Measurements from ENCODE around the gene SDC3.

The SDC3 gene

GRCh38 chr1:30893776-30894507 is 14.6 kb downstream of the SDC3 start:
- no peak for TF ChIP-seq CTCF (IDR thresholded peaks at IDR 0.05)
- H3K9me3 ChIP-seq = no peaks in the 10 kb centered on the region
- H3K4me3 ChIP-seq (ENCODE audit: low read depth in 1 of 2, low read length in 1 of 2) = no peak overlapping the region
- H3K27ac ChIP-seq = no peak overlapping the region
- H3K4me1 ChIP-seq (ENCODE audit: control insufficient read depth in 1 of 2, insufficient read depth in 1 of 2, low read depth in 1 of 2, low read length in 1 of 2) = no peaks in the 10 kb centered on the region
- no peaks in the 10 kb centered on the region for H3K36me3 ChIP-seq
- peaks cover 85% of the 10 kb centered on the region for H3K27me3 ChIP-seq

- no peaks in the 10 kb centered on the region for H3K9me3 ChIP-seq
- no peak overlapping the region for H3K27ac ChIP-seq
- no peaks in the 10 kb centered on the region for H3K36me3 ChIP-seq
- no peak overlapping the region for H3K4me3 ChIP-seq (ENCODE audit: low read depth in 1 of 2, low read length in 1 of 2)
- no peak for TF ChIP-seq CTCF (IDR thresholded peaks at IDR 0.05)
- H3K4me1 ChIP-seq (ENCODE audit: control insufficient read depth in 1 of 2, insufficient read depth in 1 of 2, low read depth in 1 of 2, low read length in 1 of 2) = no peaks in the 10 kb centered on the region
- H3K27me3 ChIP-seq = peaks cover 86% of the 10 kb centered on the region
Observed at GRCh38 chr1:30892671-30893073, 15.9 kb downstream of the SDC3 start.

- Histone ChIP-seq H3K4me1 (ENCODE audit: control insufficient read depth in 1 of 2, insufficient read depth in 1 of 2, low read depth in 1 of 2, low read length in 1 of 2) (no peaks in the 10 kb centered on the region), H3K27ac (no peak overlapping the region), H3K36me3 (no peaks in the 10 kb centered on the region), H3K9me3 (no peaks in the 10 kb centered on the region), H3K4me3 (ENCODE audit: low read depth in 1 of 2, low read length in 1 of 2) (no peak overlapping the region), H3K27me3 (peaks cover 90% of the 10 kb centered on the region)
- TF ChIP-seq CTCF (IDR thresholded peaks at IDR 0.05) = no peak
Observed at GRCh38 chr1:30891227-30891552, 17.4 kb downstream of the SDC3 start.

GRCh38 chr1:30890502-30891226 is 17.9 kb downstream of the SDC3 start:
- no peaks in the 10 kb centered on the region for H3K36me3 ChIP-seq
- no peak for TF ChIP-seq CTCF (IDR thresholded peaks at IDR 0.05)
- H3K4me3 ChIP-seq (ENCODE audit: low read depth in 1 of 2, low read length in 1 of 2) = no peak overlapping the region
- H3K27me3 ChIP-seq = peaks cover 90% of the 10 kb centered on the region
- H3K27ac ChIP-seq = no peak overlapping the region
- no peaks in the 10 kb centered on the region for H3K9me3 ChIP-seq
- no peaks in the 10 kb centered on the region for H3K4me1 ChIP-seq (ENCODE audit: control insufficient read depth in 1 of 2, insufficient read depth in 1 of 2, low read depth in 1 of 2, low read length in 1 of 2)

- Histone ChIP-seq H3K4me1 (ENCODE audit: control insufficient read depth in 1 of 2, insufficient read depth in 1 of 2, low read depth in 1 of 2, low read length in 1 of 2) (no peaks in the 10 kb centered on the region), H3K9me3 (no peaks in the 10 kb centered on the region), H3K4me3 (ENCODE audit: low read depth in 1 of 2, low read length in 1 of 2) (no peak overlapping the region), H3K27me3 (peaks cover 90% of the 10 kb centered on the region), H3K27ac (no peak overlapping the region), H3K36me3 (no peaks in the 10 kb centered on the region)
- TF ChIP-seq CTCF (IDR thresholded peaks at IDR 0.05) = no peak
Observed at GRCh38 chr1:30889511-30889910, 19.0 kb downstream of the SDC3 start.
